Vagina (tissue), 2 donors: ENCODE data around the gene HEXB.
A peak's percentile ranks its signal among the peaks of the same experiment; 100 is the strongest.

Source experiments
- CTCF ChIP-seq, 3 experiments: fragments of 450-650 bp in 2 of 3; fragments of 200-600 bp in 1 of 3; sonication (generic) in 1 of 3; IDR thresholded peaks; one replicate each; pipeline ENCODE4 v1.5.1; 2017 to 2019; ENCODE audit warnings: antibody characterized with exemption in 3 of 3, mild to moderate bottlenecking in 2 of 3, moderate library complexity in 2 of 3
- POLR2A ChIP-seq, 2 donors: fragments of 450-650 bp; IDR thresholded peaks; one replicate each; pipeline ENCODE4 v1.6.1; 2017; ENCODE audit warnings: antibody characterized with exemption in 2 of 2, mild to moderate bottlenecking in 2 of 2, moderate library complexity in 2 of 2
- POLR2AphosphoS5 ChIP-seq, 2 donors: sonication (generic); formaldehyde crosslinking; IDR thresholded peaks; one replicate each; pipeline ENCODE4 v1.9.0; 2017; ENCODE audit warnings: antibody characterized with exemption in 2 of 2, mild to moderate bottlenecking in 2 of 2, low read depth in 1 of 2; ENCODE audit not compliant: insufficient read depth in 1 of 2

DNA sequence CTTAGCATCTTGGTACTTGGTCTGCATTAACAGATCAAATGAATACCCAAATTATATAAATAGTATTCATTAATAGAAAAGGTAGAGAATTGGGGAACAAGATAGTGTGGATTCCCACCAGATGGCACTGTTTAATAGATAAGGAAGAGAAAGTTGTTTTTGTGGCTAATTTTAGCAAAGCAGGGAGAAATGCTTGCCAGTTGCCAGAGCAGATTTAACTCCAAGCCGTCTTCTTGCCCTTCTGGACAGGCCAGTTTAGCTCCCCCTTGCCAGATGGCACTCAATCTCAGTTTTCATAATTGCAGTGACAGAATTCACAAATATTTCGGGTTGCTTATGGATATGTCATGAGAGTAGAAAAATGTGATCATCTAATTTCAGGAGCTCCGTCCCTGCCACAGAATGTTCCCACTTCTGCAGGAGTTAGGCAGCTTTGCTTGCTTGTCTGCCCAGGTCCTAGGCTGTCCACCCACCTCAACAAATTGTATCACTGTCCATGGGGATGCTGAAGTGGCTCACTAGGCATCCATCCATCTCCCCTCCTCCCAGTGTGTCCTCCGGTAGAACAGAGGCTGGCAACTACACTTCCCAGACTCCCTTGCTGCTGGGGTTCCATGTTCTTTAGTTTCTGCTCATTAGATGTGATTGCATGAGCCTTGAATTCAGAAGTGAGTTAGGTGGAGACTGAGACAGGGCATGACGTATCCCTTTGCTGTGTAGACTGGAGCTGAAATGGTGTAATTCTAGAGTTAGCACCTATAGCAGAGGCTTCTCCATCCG is 11.8 kb upstream of the HEXB start:
- TF ChIP-seq CTCF (IDR thresholded peaks at IDR 0.05) (peak; percentile 16 to 49 (median 37)), POLR2A (IDR thresholded peaks at IDR 0.05) (no peak), POLR2AphosphoS5 (IDR thresholded peaks at IDR 0.05; ENCODE audit: insufficient read depth in 1 of 2, low read depth in 1 of 2) (no peak)
